A673 (cell line): Measurements from ENCODE around the gene ALDH18A1.

Experiments
- EZH2 ChIP-seq: fragments of 200-600 bp; sonication (generic); IDR thresholded peaks from 2 replicates; pipeline ENCODE4 v1.6.1; 2017; ENCODE audit warnings: borderline replicate concordance, low read depth, mild to moderate bottlenecking, mixed read lengths, antibody characterized with exemption, low read length; ENCODE audit not compliant: poor library complexity, severe bottlenecking
- TF ChIP-seq, protein P1 (sequence below): fragments of 300-800, 200-600 bp; sonication (generic); conservative IDR thresholded peaks from 2 replicates; pipeline ENCODE4 v1.5.1; 2017; ENCODE audit warnings: low read depth, mild to moderate bottlenecking, antibody characterized with exemption, low read length, moderate library complexity, mixed read lengths

DNA sequence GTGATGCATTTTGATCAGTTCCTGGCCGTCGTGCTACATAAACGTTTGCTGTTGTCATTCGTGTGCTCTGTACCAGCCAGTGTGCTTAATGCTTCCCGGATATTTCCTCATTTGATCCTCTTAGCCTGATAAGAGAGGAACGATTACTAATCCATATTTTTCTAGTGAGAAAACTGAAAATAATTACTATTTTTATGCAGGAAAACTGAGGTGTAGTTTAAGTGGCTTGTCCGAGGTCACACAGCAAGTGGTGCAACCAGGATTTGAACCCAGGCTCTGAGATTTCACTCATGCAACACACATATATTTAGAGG lies 94.7 kb downstream of the ALDH18A1 start:
- TF ChIP-seq, protein P1, sequence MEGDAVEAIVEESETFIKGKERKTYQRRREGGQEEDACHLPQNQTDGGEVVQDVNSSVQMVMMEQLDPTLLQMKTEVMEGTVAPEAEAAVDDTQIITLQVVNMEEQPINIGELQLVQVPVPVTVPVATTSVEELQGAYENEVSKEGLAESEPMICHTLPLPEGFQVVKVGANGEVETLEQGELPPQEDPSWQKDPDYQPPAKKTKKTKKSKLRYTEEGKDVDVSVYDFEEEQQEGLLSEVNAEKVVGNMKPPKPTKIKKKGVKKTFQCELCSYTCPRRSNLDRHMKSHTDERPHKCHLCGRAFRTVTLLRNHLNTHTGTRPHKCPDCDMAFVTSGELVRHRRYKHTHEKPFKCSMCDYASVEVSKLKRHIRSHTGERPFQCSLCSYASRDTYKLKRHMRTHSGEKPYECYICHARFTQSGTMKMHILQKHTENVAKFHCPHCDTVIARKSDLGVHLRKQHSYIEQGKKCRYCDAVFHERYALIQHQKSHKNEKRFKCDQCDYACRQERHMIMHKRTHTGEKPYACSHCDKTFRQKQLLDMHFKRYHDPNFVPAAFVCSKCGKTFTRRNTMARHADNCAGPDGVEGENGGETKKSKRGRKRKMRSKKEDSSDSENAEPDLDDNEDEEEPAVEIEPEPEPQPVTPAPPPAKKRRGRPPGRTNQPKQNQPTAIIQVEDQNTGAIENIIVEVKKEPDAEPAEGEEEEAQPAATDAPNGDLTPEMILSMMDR: no peak
- no peak for TF ChIP-seq EZH2
